Measurements from ENCODE around the gene AIRE.

- TF ChIP-seq EP300 (IDR thresholded peaks at IDR 0.05) (no peak), CTCF (IDR thresholded peaks at IDR 0.05) (no peak), POLR2A (IDR thresholded peaks at IDR 0.05) (no peak)
Observed at GRCh38 chr21:44260066-44260465, 25.6 kb upstream of the AIRE start.

All from ovary (tissue), 3 donors.